HG02943 (cell line): ENCODE data around the gene TTC28.
"Not testable (repeated sequence)": the region's sequence is repeated elsewhere in the genome, so short reads cannot be mapped to it uniquely, and the experiment has no call there.

Experiments
- ATAC-seq: cut with Tn5 transposase; IDR thresholded peaks from one replicate; pipeline ENCODE4 v1.9.1; 2021; ENCODE audit warnings: mild to moderate bottlenecking, low read depth, moderate library complexity; ENCODE audit not compliant: unreplicated experiment

Gene TTC28

GRCh38 chr22:28209457-28209856 lies 470.2 kb downstream of the TTC28 start:
- ATAC-seq, result not testable (repeated sequence)

- ATAC-seq, result no peak
These were observed 470.9 kb downstream of the TTC28 start for GRCh38 chr22:28208787-28209186.

- ATAC-seq, result no peak
These were observed 471.6 kb downstream of the TTC28 start for GRCh38 chr22:28208036-28208435.

GRCh38 chr22:28207281-28208030 lies 472.2 kb downstream of the TTC28 start:
- ATAC-seq, result no peak

GRCh38 chr22:28205926-28206325 lies 473.7 kb downstream of the TTC28 start:
- ATAC-seq, result no peak

GRCh38 chr22:28204382-28204781 lies 475.3 kb downstream of the TTC28 start:
- no peak for ATAC-seq

GRCh38 chr22:28203286-28203685 lies 476.4 kb downstream of the TTC28 start:
- ATAC-seq, result no peak

DNA sequence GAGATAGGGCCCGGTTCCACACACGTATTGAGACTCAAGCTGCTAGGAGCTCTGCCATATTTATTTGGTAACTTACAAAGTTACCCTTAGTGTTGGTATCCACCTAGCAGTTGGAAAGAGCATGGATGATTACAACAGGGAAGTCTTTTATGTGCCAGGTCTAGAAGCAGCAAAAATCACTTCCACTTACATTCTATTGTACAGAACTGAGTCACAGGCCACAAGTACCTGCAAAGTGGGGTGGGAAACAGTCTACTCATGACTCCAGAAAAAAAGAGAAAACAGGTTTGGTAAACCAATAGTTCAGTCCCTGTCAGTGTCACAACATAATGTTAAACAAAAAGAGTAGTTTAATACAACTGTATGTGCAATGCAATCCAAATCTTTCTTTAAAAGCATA lies 480.9 kb downstream of the TTC28 start:
- no peak for ATAC-seq

GRCh38 chr22:28191571-28191970 lies 488.1 kb downstream of the TTC28 start:
- not testable (repeated sequence) for ATAC-seq

GRCh38 chr22:28188178-28188879 lies 491.3 kb downstream of the TTC28 start:
- ATAC-seq, result no peak

- no peak for ATAC-seq
These were observed 492.0 kb downstream of the TTC28 start for GRCh38 chr22:28187612-28188011.

- no peak for ATAC-seq
These were observed 493.0 kb downstream of the TTC28 start for GRCh38 chr22:28186641-28187040.

DNA sequence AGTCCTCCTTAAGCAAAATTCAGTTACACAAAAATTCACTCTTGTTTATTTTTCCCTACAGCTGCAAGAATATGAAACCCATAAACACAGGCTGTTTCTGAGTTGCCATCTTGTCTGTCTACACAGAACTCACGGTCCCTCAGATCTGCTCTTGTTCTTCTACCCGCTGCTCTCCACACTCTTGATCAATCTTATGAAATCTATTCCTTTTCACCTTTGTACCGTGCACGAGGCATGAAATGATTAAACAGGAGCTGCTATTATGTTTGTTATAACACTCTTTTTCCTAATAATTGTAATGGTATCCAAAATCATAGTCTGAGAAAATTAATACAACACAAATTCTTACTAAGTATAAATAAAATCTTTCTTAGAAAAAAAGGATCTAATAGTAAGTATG lies 494.5 kb downstream of the TTC28 start:
- ATAC-seq, result no peak

DNA sequence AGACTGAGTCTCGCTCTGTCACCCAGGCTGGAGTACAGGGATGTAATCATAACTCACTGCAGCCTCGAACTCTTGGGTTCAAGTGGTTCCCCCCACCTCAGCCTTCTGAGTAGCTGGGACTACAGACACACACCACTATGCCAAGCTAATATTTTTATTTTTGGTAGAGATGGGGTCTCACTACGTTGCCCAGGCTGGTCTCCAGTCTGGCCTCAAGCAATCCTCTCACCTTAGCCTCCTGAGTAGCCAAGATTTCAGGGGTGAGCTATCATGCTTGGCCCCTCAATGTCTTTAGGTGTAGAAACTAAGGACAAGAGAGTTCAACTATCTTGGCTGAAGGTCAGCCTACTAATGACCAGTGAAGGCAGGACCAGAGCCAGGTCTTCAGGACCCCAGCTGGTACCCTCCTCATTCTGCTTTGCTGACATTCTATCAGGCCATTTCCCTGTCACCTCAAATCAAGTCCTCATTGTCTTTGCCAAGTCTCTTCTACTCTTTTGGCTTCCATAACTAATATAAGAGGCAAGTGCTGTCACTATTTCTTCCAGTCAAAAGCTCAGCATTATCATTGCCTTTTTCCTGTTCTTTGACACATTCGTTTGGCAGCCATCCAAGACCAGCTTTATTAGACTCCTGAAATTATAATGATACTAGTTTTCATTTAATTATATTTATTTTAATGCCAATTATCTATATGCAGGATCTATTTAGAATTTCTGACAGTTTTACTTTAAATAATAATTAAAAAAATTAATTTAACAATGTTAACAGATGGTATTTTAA lies 496.4 kb downstream of the TTC28 start:
- no peak for ATAC-seq

GRCh38 chr22:28180804-28181731 lies 498.6 kb downstream of the TTC28 start:
- no peak for ATAC-seq

GRCh38 chr22:28179392-28179791 lies 500.2 kb downstream of the TTC28 start:
- ATAC-seq, result no peak

GRCh38 chr22:28175730-28176492 lies 503.7 kb downstream of the TTC28 start:
- no peak for ATAC-seq

DNA sequence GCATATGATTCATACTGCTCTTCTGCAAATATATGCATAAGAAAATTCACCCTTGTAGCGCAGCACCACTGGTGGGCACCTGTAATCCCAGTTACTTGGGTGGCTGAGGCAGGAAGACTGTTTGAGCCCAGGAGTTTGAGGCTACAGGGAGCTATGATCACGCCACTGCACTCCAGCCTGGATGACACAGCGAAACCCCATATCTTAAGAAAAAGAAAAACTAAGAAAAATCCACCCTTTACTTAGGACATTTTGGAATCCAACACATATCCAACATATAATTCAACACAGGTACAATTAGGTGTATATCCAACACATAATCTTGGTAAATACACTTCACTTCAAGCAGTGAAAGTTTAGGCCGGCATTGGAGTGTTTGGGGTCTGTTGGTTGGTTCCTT lies 505.1 kb downstream of the TTC28 start:
- no peak for ATAC-seq

- no peak for ATAC-seq
These were observed 506.6 kb downstream of the TTC28 start for GRCh38 chr22:28172892-28173670.
